HepG2 (cell line): ENCODE results near the gene DNAJA1. TPM values are rescaled to one million over a fixed set of nuclear protein-coding genes. Genes with fewer than 3 reads are reported as not detected.

ENCODE experiments used
- ATAC-seq: fragments of 200-7000 bp; cut with Tn5 transposase; 3 replicates; pipeline ENCODE4 v1.9.1; 2020; ENCODE audit warnings: mild to moderate bottlenecking, moderate library complexity
- BruUV-seq: library from RNA; stranded (reverse); fragments of 400-500 nt; replicated peaks from 2 replicates; lab custom pipeline; 2021; lab: Mats Ljungman, UMichigan
- CTCF ChIA-PET: fragments of 300-600 bp; formaldehyde crosslinking; extraction: SDS; loops from one replicate; lab custom pipeline; 2021; ENCODE audit warnings: low total read pairs, inconsistent platforms, low intra/inter-chr PET ratio; lab: Yijun Ruan, JAX
- POLR2A ChIA-PET: fragments of 350-600 bp; sonication (Branson Sonifier 250); formaldehyde crosslinking; loops from one replicate; lab custom pipeline; 2020; ENCODE audit warnings: antibody characterized with exemption, inconsistent platforms; lab: Yijun Ruan, JAX
- DNase-seq: peaks from one replicate; pipeline ENCODE4 v3.0.0-alpha.2; 2015; ENCODE audit warnings: low spot score
- FAIRE-seq: peaks from 3 replicates; lab custom pipeline; 2011; peaks lifted over from hg19 to GRCh38; lab: Jason Lieb, UNC
- H2AFZ ChIP-seq: one replicate; pipeline ENCODE4 v1.6.1; 2011; ENCODE audit warnings: low read length, inconsistent platforms
- H3K27ac ChIP-seq: fragments of 300-600 bp; 3 replicates; pipeline ENCODE4 v1.8.0; 2011; ENCODE audit warnings: mixed run types, mild to moderate bottlenecking, mixed read lengths, low read length, inconsistent platforms; ENCODE audit not compliant: insufficient read depth; ENCODE audit errors: extremely low read length
- H3K27me3 ChIP-seq, 2 experiments: fragments of 200-600 bp in 1 of 2; 2 replicates in 1 of 2; 3 replicates in 1 of 2; pipeline versions ENCODE4 v1.6.0 to v1.8.0; 2011; ENCODE audit warnings: low read length in 2 of 2, mild to moderate bottlenecking in 2 of 2, moderate library complexity in 2 of 2, inconsistent platforms in 1 of 2; ENCODE audit not compliant: insufficient read depth in 2 of 2, control insufficient read depth in 1 of 2
- H3K36me3 ChIP-seq, 2 experiments: fragments of 200-600 bp in 1 of 2; replicated peaks in 1 of 2; 2 replicates in 1 of 2; 3 replicates in 1 of 2; pipeline versions ENCODE4 v1.5.1 to v1.8.0; 2011; ENCODE audit warnings: low read length in 2 of 2, inconsistent platforms in 1 of 2; ENCODE audit not compliant: insufficient read depth in 2 of 2, control insufficient read depth in 1 of 2
- H3K4me1 ChIP-seq: 2 replicates; pipeline ENCODE4 v1.5.1; 2012; ENCODE audit warnings: low read length, inconsistent platforms; ENCODE audit not compliant: insufficient read depth
- H3K4me2 ChIP-seq: 2 replicates; pipeline ENCODE4 v1.6.0; 2011; ENCODE audit warnings: low read depth, low read length, inconsistent platforms
- H3K4me3 ChIP-seq, 3 experiments: fragments of 200-600 bp in 1 of 3; sonication (generic), shearing (Covaris generic) in 1 of 3; replicated peaks in 1 of 3; 2 replicates each; pipeline ENCODE4 v1.5.1; 2011 to 2016; ENCODE audit warnings: low read length in 3 of 3, inconsistent platforms in 2 of 3, low read depth in 2 of 3, mild to moderate bottlenecking in 2 of 3, control low read depth in 1 of 3, mixed read lengths in 1 of 3; ENCODE audit not compliant: insufficient read depth in 1 of 3
- H3K79me2 ChIP-seq: one replicate; pipeline ENCODE4 v1.6.1; 2011; ENCODE audit warnings: low read length, inconsistent platforms; ENCODE audit not compliant: insufficient read depth
- H3K9ac ChIP-seq: 2 replicates; pipeline ENCODE4 v1.6.0; 2011; ENCODE audit warnings: mild to moderate bottlenecking, low read depth, low read length, inconsistent platforms; ENCODE audit not compliant: insufficient read depth
- H3K9me3 ChIP-seq: 2 replicates; pipeline ENCODE4 v1.5.1; 2012; ENCODE audit warnings: mild to moderate bottlenecking, low read length
- H4K20me1 ChIP-seq: 2 replicates; pipeline ENCODE4 v1.6.0; 2011; ENCODE audit warnings: inconsistent platforms, mild to moderate bottlenecking, low read length, moderate library complexity; ENCODE audit not compliant: insufficient read depth
- CREM ChIP-seq, 2 experiments: sonication (generic) in 1 of 2; formaldehyde crosslinking in 1 of 2; IDR thresholded peaks; 2 replicates each; pipeline versions ENCODE4 v1.4.0 to v1.6.1; 2016 to 2020; ENCODE audit warnings: antibody characterized with exemption in 1 of 2, mild to moderate bottlenecking in 1 of 2, missing genetic modification reagents in 1 of 2
- HNF4G ChIP-seq, 2 experiments: sonication (generic) in 1 of 2; formaldehyde crosslinking in 1 of 2; IDR thresholded peaks; 2 replicates each; pipeline versions ENCODE4 v1.4.0 to v1.6.1; 2011 to 2020; ENCODE audit warnings: borderline replicate concordance in 2 of 2, low read depth in 2 of 2, mild to moderate bottlenecking in 2 of 2, low read length in 1 of 2, missing genetic modification reagents in 1 of 2, moderate library complexity in 1 of 2
- KDM3A ChIP-seq: IDR thresholded peaks from 2 replicates; pipeline ENCODE4 v1.6.1; 2018; ENCODE audit warnings: low read depth, missing compliant biosample characterization
- KLF15 ChIP-seq: sonication (generic); formaldehyde crosslinking; IDR thresholded peaks from 2 replicates; pipeline ENCODE4 v1.8.1; 2023; ENCODE audit warnings: borderline replicate concordance, mild to moderate bottlenecking, inconsistent platforms, missing genetic modification reagents, mixed read lengths
- MEIS2 ChIP-seq: sonication (generic); formaldehyde crosslinking; IDR thresholded peaks from 2 replicates; pipeline ENCODE4 v1.9.0; 2021; ENCODE audit warnings: mild to moderate bottlenecking, missing genetic modification reagents
- MTA1 ChIP-seq: sonication (generic); formaldehyde crosslinking; IDR thresholded peaks from 2 replicates; pipeline ENCODE4 v1.4.0; 2020; ENCODE audit warnings: missing genetic modification reagents, mild to moderate bottlenecking, borderline replicate concordance
- MXD3 ChIP-seq: IDR thresholded peaks from 2 replicates; pipeline ENCODE4 v1.6.1; 2016; ENCODE audit warnings: mild to moderate bottlenecking, missing biosample characterization, missing genetic modification reagents
- MXD4 ChIP-seq: IDR thresholded peaks from 2 replicates; pipeline ENCODE4 v1.6.1; 2016; ENCODE audit warnings: mild to moderate bottlenecking, missing biosample characterization, missing genetic modification reagents
- NBN ChIP-seq: fragments of 450-650 bp; conservative IDR thresholded peaks from 2 replicates; pipeline ENCODE4 v1.6.1; 2017
- NKX3-1 ChIP-seq: sonication (generic); formaldehyde crosslinking; IDR thresholded peaks from 2 replicates; pipeline ENCODE4 v1.5.0; 2020; ENCODE audit warnings: missing genetic modification reagents
- RFXAP ChIP-seq: sonication (generic); formaldehyde crosslinking; IDR thresholded peaks from 2 replicates; pipeline ENCODE4 v1.4.0; 2020; ENCODE audit warnings: missing genetic modification reagents, borderline replicate concordance
- SRF ChIP-seq: IDR thresholded peaks from 2 replicates; pipeline ENCODE4 v1.6.1; 2011; ENCODE audit warnings: mild to moderate bottlenecking, low read depth, low read length, moderate library complexity
- SUZ12 ChIP-seq: fragments of 150-350 bp; IDR thresholded peaks from 2 replicates; pipeline ENCODE4 v1.6.1; 2014; ENCODE audit warnings: low read depth, low read length
- THAP11 ChIP-seq: IDR thresholded peaks from 2 replicates; pipeline ENCODE4 v1.6.1; 2016; ENCODE audit warnings: missing biosample characterization, missing genetic modification reagents
- THRA ChIP-seq: sonication (generic); formaldehyde crosslinking; IDR thresholded peaks from 2 replicates; pipeline ENCODE4 v1.4.0; 2020; ENCODE audit warnings: missing genetic modification reagents, borderline replicate concordance
- TP53 ChIP-seq: sonication (generic); formaldehyde crosslinking; conservative IDR thresholded peaks from 2 replicates; pipeline ENCODE4 v1.4.0; 2020; ENCODE audit warnings: missing genetic modification reagents
- ZBTB38 ChIP-seq: sonication (generic); formaldehyde crosslinking; IDR thresholded peaks from 2 replicates; pipeline ENCODE4 v1.5.1; 2020; ENCODE audit warnings: mild to moderate bottlenecking, missing genetic modification reagents
- ZBTB42 ChIP-seq: sonication (generic); formaldehyde crosslinking; IDR thresholded peaks from 2 replicates; pipeline ENCODE4 v1.5.0; 2020; ENCODE audit warnings: mild to moderate bottlenecking, missing genetic modification reagents
- ZNF501 ChIP-seq: sonication (generic); formaldehyde crosslinking; IDR thresholded peaks from 2 replicates; pipeline ENCODE4 v1.5.1; 2020; ENCODE audit warnings: mild to moderate bottlenecking, moderate library complexity, missing genetic modification reagents
- ZNF570 ChIP-seq: sonication (generic); formaldehyde crosslinking; IDR thresholded peaks from 2 replicates; pipeline ENCODE4 v1.4.0; 2020; ENCODE audit warnings: mild to moderate bottlenecking, missing genetic modification reagents, borderline replicate concordance
- ZNF660 ChIP-seq: sonication (generic); formaldehyde crosslinking; IDR thresholded peaks from 2 replicates; pipeline ENCODE4 v1.5.1; 2020; ENCODE audit warnings: mild to moderate bottlenecking, low read depth, missing genetic modification reagents, borderline replicate concordance
- ZNF792 ChIP-seq: IDR thresholded peaks from 2 replicates; pipeline ENCODE4 v1.6.1; 2016
- WGBS: methylation state at CpG from one replicate; pipeline ENCODE4 v1.1.6; 2017; ENCODE audit warnings: low lambda C conversion rate; 5-methylcytosine and 5-hydroxymethylcytosine counted together
- in situ Hi-C: cut with HindIII; loops from 2 replicates; pipeline ENCODE4 v1.10.0; 2017; ENCODE audit warnings: low pct_unique_long_range_greater_than_20kb; ENCODE audit not compliant: extremely low pct_ligation_motif_present
- intact Hi-C: fragments of 100-400 bp; cut with micrococcal nuclease; formaldehyde crosslinking; loops from one replicate; pipeline ENCODE4 v1.10.0; 2022; ENCODE audit not compliant: unreplicated experiment
- polyA plus RNA-seq, 8 experiments: library from polyadenylated mRNA; depleted of rRNA in 3 of 8; stranded (reverse) in 7 of 8; unstranded in 1 of 8; fragments of >200 nt; fragmentation: Illumina TruSeq in 4 of 8; extraction: Trizol in 4 of 8; gene quantifications; 2 replicates each; pipeline versions ENCODE4 v1.2.1 to v1.2.3, GENCODE V29; 2011 to 2016; ENCODE audit warnings: low read depth in 4 of 8, missing spikeins in 1 of 8, mixed read lengths in 1 of 8; ENCODE audit not compliant: insufficient read depth in 1 of 8
- total RNA-seq, 5 experiments: library from RNA; depleted of rRNA; stranded (reverse); fragments of >200 nt; fragmentation: Illumina TruSeq; extraction: Trizol; gene quantifications; 2 replicates each; pipeline ENCODE4 v1.2.3, GENCODE V29; 2016; ENCODE audit warnings: low read depth in 1 of 5

The DNAJA1 gene
- total and polyA plus RNA-seq, 2 of the 13 experiments (the other 11 are each of a cell fraction or from before 2014, with no cell fraction given): 95.9 to 306 TPM

GRCh38 chr9:33076046-33077004 is 51.3 kb downstream of the DNAJA1 start, which contains the start of gene SMU1:
Gene SMU1 (minus strand): TSS chr9:33076674. CDS start chr9:33076608, 66 bp downstream.
- intact Hi-C loops: loop anchor here (2.0 kb wide), 1 partner anchor 90 kb away; the partner anchor contains the start of gene B4GALT1
- no peak within 1 kb of the TSS for H2AFZ ChIP-seq
- in situ Hi-C loops: no loop called here
- peaks cover 5 to 22% of the 10 kb centered on the region in 2 experiments; a peak in 4 of 5 replicates for H3K36me3 ChIP-seq
- WGBS: 1% methylated on average over 18 of the region's 53 CpGs
- peak within 1 kb of the TSS; percentile 72 for H3K4me2 ChIP-seq
- DNase-seq: peak; percentile 96
- H3K4me3 ChIP-seq: peak within 1 kb of the TSS; percentile 63 to 91 (median 90)
- H3K27ac ChIP-seq: peak within 1 kb of the TSS; percentile 87
- peak within 1 kb of the TSS; percentile 99 for H3K9ac ChIP-seq
- POLR2A ChIA-PET: interaction anchor here (0.7 to 2.1 kb wide), 16 partner anchors 18 to 214 kb away, joined by 3 to 23 read pairs (median 5); partner anchors contain the start of genes B4GALT1, BAG1, CHMP5 and DNAJA1
- peak; percentile 82 for FAIRE-seq
- ATAC-seq: peak; percentile 98
- H3K27me3 ChIP-seq: no peaks in the 10 kb centered on the region; a peak in 1 of 5 replicates
- BruUV-seq: TSS peak; percentile 84
- CTCF ChIA-PET: no interaction called here
- peaks cover 40% of the 10 kb centered on the region for H3K79me2 ChIP-seq
- no peaks in the 10 kb centered on the region; the same call in 1 of the 2 replicates for H4K20me1 ChIP-seq
- H3K9me3 ChIP-seq: no peaks in the 10 kb centered on the region
- H3K4me1 ChIP-seq: peaks cover 31% of the 10 kb centered on the region
- TF ChIP-seq RFXAP (CRISPR knock-in tag): peak; percentile 44; the same call in 1 of the 2 replicates
- no peak for TF ChIP-seq SRF
- peak; percentile 74; the same call in 1 of the 2 replicates for TF ChIP-seq ZBTB38 (CRISPR knock-in tag)
- TF ChIP-seq MXD4 (CRISPR knock-in tag): peak; percentile 56
- no peak for TF ChIP-seq SUZ12
- no peak for TF ChIP-seq KDM3A
- peak; percentile 92 for TF ChIP-seq THAP11
- TF ChIP-seq ZNF792 (CRISPR knock-in tag): peak; percentile 51; the same call in 1 of the 2 replicates
- TF ChIP-seq CREM (IDR thresholded peaks at IDR 0.05): peak; percentile 99
- peak; percentile 83 for TF ChIP-seq CREM (CRISPR knock-in tag; IDR thresholded peaks at IDR 0.05)
- TF ChIP-seq ZNF660 (CRISPR knock-in tag): no peak
- no peak for TF ChIP-seq KLF15
- 0 out of 2 replicates have a peak, but pooled peaks have one; percentile 39 for TF ChIP-seq ZNF570
- no peak; the same call in 1 of the 2 replicates for TF ChIP-seq TP53
- TF ChIP-seq THRA (CRISPR knock-in tag): no peak
- TF ChIP-seq NBN: no peak
- TF ChIP-seq MEIS2: 0 out of 2 replicates have a peak, but pooled peaks have one; percentile 34
- 0 out of 2 replicates have a peak, but pooled peaks have one; percentile 73 for TF ChIP-seq MXD3 (CRISPR knock-in tag)
- no peak for TF ChIP-seq NKX3-1
- peak; percentile 76; the same call in 1 of the 2 replicates for TF ChIP-seq ZBTB42
- TF ChIP-seq MTA1: peak; percentile 65; the same call in 1 of the 2 replicates
- TF ChIP-seq ZNF501: peak; percentile 72
- TF ChIP-seq HNF4G (IDR thresholded peaks at IDR 0.05; ENCODE audit: borderline replicate concordance, low read depth, low read length): no peak
- 0 out of 2 replicates have a peak, but pooled peaks have one; percentile 25 for TF ChIP-seq HNF4G (CRISPR knock-in tag; IDR thresholded peaks at IDR 0.05; ENCODE audit: borderline replicate concordance, low read depth)
